ENCODE results near the gene PLPP4.

DNA sequence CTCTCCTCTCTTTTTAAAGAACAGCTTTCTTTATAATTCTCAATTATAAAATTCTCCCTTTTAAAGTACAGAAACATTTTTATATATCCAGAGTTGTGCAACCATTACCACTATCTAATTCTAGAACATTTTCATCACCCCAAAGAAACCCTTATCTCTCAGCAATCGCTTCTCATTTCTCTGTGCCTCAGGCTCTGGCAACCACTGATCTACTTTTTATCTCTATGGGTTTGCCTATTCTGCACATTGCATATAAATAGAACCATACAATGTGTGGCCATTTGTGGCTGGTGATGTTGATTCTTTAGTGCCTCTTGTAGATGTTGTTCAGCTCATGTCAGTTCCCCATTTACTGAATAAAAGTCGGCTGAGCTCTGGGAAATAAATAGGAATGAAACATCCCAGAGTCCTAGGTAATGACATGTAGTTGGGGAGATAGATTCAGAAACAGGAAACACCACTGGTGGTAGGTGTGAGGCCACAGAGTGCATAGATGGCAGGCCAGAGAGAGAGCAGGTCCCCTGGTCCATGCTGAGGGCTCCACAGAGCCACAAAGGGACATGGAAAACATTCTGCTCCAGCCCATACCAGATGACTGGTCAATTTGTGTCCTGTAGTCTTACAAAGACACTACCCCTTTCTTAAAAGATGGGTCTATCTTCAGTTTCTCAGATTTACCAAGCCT, 126.5 kb downstream of the PLPP4 start:
- TF ChIP-seq CTCF (conservative IDR thresholded peaks at IDR 0.05; ENCODE audit: low read depth, low read length) (no peak), EZH2 (IDR thresholded peaks at IDR 0.05; ENCODE audit: low read length, unreplicated experiment) (no peak), EZH2phosphoT487 (IDR thresholded peaks at IDR 0.05; ENCODE audit: borderline replicate concordance, low read length) (no peak)

Measured in PC-3 (cell line).